GM19193 (cell line): Measurements from ENCODE around the gene VEGFA.

ENCODE experiments used
- POLR2A ChIP-seq: IDR thresholded peaks from 4 replicates; pipeline ENCODE4 v1.6.1; 2011; ENCODE audit not compliant: insufficient read depth, insufficient read length; ENCODE audit errors: extremely low read depth

The VEGFA gene

GRCh38 chr6:43833996-43834390 lies 64.0 kb downstream of the VEGFA start:
- TF ChIP-seq POLR2A: no peak

- no peak for TF ChIP-seq POLR2A
These were observed 64.6 kb downstream of the VEGFA start for GRCh38 chr6:43834528-43835155.

DNA sequence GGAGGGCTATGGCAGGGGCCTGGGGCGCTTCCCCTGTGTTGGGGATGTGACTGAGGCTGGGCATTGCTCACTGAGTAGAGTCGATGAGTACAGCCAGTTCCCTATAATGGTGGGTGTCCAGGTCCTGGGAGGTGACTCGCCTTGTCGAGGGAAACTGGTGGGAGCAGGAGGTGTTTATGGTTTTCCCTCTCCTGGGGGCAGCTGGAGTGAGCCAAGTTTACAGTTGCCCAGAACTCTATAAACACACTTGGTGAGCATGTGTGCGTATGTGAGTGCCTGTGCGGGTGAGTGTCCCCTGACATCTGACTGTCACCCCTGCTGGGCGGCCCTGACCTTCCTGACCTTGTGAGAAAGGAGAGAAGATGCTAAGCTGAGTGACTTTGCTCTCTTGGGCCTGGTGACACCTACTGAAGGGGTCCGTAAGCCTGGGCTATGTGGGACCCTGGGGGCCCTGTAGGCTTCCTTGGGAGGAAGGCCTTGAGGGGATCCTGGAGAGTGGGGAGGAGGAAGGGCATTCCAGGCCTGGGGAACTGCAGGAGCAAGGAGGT lies 65.9 kb downstream of the VEGFA start:
- TF ChIP-seq POLR2A: no peak
